ENCODE measurements around the gene HIPK1.

HIPK1 gene

DNA sequence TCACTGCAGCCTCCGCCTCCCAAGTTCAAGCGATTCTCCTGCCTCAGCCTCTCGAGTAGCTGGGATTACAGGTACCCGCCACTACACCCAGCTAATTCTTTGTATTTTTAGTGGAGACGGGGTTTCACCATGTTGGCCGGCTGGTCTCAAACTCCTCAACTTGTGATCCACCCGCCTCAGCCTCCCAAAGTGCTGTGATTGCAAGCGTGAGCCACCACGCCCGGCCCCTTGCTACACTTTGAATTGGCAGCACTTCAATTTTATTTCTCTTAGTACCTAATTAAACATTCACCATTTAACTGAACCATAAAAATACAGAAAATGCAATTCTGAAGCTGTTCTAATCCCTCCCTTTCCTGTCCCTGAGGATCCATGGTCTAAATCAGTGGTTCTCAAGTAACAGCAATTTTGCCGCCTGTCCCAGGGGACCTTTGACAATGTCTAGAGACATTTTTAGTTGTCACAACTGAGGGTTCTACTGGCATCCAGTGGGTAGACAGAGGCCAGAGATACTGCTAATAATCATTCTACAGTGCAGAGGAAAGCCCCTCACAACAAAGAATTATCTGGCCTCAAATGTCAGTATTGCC lies 37.4 kb upstream of the HIPK1 start:
- H3K4me3 ChIP-seq (ENCODE audit: low read length), result no peak overlapping the region
- no peak for DNase-seq (ENCODE audit: low read depth)
- TF ChIP-seq, protein P1, sequence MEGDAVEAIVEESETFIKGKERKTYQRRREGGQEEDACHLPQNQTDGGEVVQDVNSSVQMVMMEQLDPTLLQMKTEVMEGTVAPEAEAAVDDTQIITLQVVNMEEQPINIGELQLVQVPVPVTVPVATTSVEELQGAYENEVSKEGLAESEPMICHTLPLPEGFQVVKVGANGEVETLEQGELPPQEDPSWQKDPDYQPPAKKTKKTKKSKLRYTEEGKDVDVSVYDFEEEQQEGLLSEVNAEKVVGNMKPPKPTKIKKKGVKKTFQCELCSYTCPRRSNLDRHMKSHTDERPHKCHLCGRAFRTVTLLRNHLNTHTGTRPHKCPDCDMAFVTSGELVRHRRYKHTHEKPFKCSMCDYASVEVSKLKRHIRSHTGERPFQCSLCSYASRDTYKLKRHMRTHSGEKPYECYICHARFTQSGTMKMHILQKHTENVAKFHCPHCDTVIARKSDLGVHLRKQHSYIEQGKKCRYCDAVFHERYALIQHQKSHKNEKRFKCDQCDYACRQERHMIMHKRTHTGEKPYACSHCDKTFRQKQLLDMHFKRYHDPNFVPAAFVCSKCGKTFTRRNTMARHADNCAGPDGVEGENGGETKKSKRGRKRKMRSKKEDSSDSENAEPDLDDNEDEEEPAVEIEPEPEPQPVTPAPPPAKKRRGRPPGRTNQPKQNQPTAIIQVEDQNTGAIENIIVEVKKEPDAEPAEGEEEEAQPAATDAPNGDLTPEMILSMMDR (conservative IDR thresholded peaks at IDR 0.05; ENCODE audit: low read depth, low read length), result no peak

- H3K4me3 ChIP-seq (ENCODE audit: low read length), result no peak overlapping the region
- TF ChIP-seq, protein P1 (conservative IDR thresholded peaks at IDR 0.05; ENCODE audit: low read depth, low read length), result no peak
- no peak for DNase-seq (ENCODE audit: low read depth)
These were observed 35.9 kb upstream of the HIPK1 start for GRCh38 chr1:113893267-113893666.

GRCh38 chr1:113895098-113895497 lies 34.0 kb upstream of the HIPK1 start:
- no peak overlapping the region for H3K4me3 ChIP-seq (ENCODE audit: low read length)
- DNase-seq (ENCODE audit: low read depth), result no peak
- TF ChIP-seq, protein P1 (conservative IDR thresholded peaks at IDR 0.05; ENCODE audit: low read depth, low read length), result no peak

DNA sequence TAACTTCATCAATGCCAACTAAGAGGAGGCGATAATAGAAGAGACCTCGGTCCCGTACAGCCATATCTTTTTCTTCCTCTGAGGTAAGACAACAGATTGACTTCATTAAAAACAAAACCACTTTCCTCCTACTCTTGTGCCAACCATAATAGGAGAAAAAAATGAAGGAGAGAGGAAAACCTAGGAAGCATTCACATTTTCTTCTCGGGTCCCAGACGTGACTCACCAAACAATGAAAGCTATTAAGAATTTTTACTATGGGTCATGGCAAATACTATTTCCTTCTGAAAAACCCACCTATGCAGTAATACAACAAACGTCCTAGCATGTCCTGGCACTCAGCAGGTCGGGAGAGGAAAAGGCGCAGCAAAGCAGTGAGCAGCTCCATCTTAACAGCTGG lies 33.2 kb upstream of the HIPK1 start:
- H3K4me3 ChIP-seq (ENCODE audit: low read length), result no peak overlapping the region
- DNase-seq (ENCODE audit: low read depth), result no peak
- TF ChIP-seq, protein P1 (conservative IDR thresholded peaks at IDR 0.05; ENCODE audit: low read depth, low read length), result no peak

GRCh38 chr1:113898241-113898814 lies 30.8 kb upstream of the HIPK1 start:
- H3K4me3 ChIP-seq (ENCODE audit: low read length), result no peak overlapping the region
- no peak for DNase-seq (ENCODE audit: low read depth)
- TF ChIP-seq, protein P1 (conservative IDR thresholded peaks at IDR 0.05; ENCODE audit: low read depth, low read length), result no peak

- DNase-seq (ENCODE audit: low read depth), result no peak
- TF ChIP-seq, protein P1 (conservative IDR thresholded peaks at IDR 0.05; ENCODE audit: low read depth, low read length), result no peak
- H3K4me3 ChIP-seq (ENCODE audit: low read length), result no peak overlapping the region
These were observed 30.0 kb upstream of the HIPK1 start for GRCh38 chr1:113899111-113899510.

GRCh38 chr1:113901191-113901590 lies 27.9 kb upstream of the HIPK1 start:
- DNase-seq (ENCODE audit: low read depth), result no peak
- no peak overlapping the region for H3K4me3 ChIP-seq (ENCODE audit: low read length)
- TF ChIP-seq, protein P1 (conservative IDR thresholded peaks at IDR 0.05; ENCODE audit: low read depth, low read length), result no peak
